Peyer's patch (tissue), 4 donors: ENCODE results near the gene LPIN1. TPM values are rescaled to one million over a fixed set of nuclear protein-coding genes. Genes with fewer than 3 reads are reported as not detected.

ENCODE experiments used
- DNase-seq, 3 donors: peaks; one replicate each; pipeline ENCODE4 v3.0.0-alpha.2; 2017 to 2019
- H3K27ac ChIP-seq, 4 donors: fragments of 200-600 bp; sonication (generic); one replicate each; pipeline ENCODE4 v1.5.1; 2016 to 2019
- H3K27me3 ChIP-seq, 2 donors: fragments of 200-600 bp; sonication (generic); one replicate each; pipeline ENCODE4 v1.5.1; 2019
- H3K36me3 ChIP-seq, 3 donors: fragments of 200-600 bp; sonication (generic); one replicate each; pipeline ENCODE4 v1.5.1; 2016 to 2019
- H3K4me1 ChIP-seq, 4 donors: fragments of 200-600 bp; sonication (generic); one replicate each; pipeline ENCODE4 v1.5.1; 2016 to 2019
- H3K4me3 ChIP-seq, 4 donors: fragments of 200-600 bp; sonication (generic); 1 replicate in 3 of 4; 2 replicates in 1 of 4; pipeline ENCODE4 v1.5.1; 2016 to 2019; ENCODE audit warnings: mild to moderate bottlenecking in 1 of 4
- H3K9me3 ChIP-seq, 4 donors: fragments of 200-600 bp; sonication (generic); one replicate each; pipeline ENCODE4 v1.5.1; 2016 to 2019; ENCODE audit warnings: mild to moderate bottlenecking in 1 of 4
- CTCF ChIP-seq, 6 experiments: fragments of 450-650 bp in 4 of 6; fragments of 200-600 bp in 2 of 6; sonication (generic) in 1 of 6; IDR thresholded peaks; one replicate each; pipeline ENCODE4 v1.5.1; 2017 to 2019; ENCODE audit warnings: antibody characterized with exemption in 6 of 6, mild to moderate bottlenecking in 3 of 6, moderate library complexity in 1 of 6
- POLR2A ChIP-seq, 2 donors: fragments of 450-650 bp; IDR thresholded peaks; one replicate each; pipeline ENCODE4 v1.5.1; 2017; ENCODE audit warnings: antibody characterized with exemption in 2 of 2, mild to moderate bottlenecking in 2 of 2, moderate library complexity in 2 of 2
- total RNA-seq, 4 donors: library from RNA; depleted of rRNA; stranded (reverse); fragments of >200 nt; gene quantifications; one replicate each; pipeline ENCODE4 v1.1.0, GENCODE V29; 2016

Gene LPIN1
- total RNA-seq, 4 donors from 2014 or later, result 28.7 to 69.3 (median 44.0) TPM

- Histone ChIP-seq H3K4me3 (no peak overlapping the region), H3K9me3 (no peaks in the 10 kb centered on the region), H3K36me3 (no peaks in the 10 kb centered on the region), H3K4me1 (peaks cover 0 to 4% (median 0%) of the 10 kb centered on the region in 4 donors), H3K27ac (no peak overlapping the region), H3K27me3 (no peaks in the 10 kb centered on the region)
- DNase-seq, result no peak
- TF ChIP-seq CTCF (IDR thresholded peaks at IDR 0.05), result no peak
- TF ChIP-seq POLR2A (IDR thresholded peaks at IDR 0.05), result no peak
Measured at GRCh38 chr2:11864724-11865123, 118.3 kb downstream of the LPIN1 start.

GRCh38 chr2:11865378-11865777 is 118.9 kb downstream of the LPIN1 start:
- no peaks in the 10 kb centered on the region for H3K36me3 ChIP-seq
- H3K4me1 ChIP-seq, result peaks cover 0 to 4% (median 0%) of the 10 kb centered on the region in 4 donors
- H3K27ac ChIP-seq, result no peak overlapping the region
- H3K4me3 ChIP-seq, result no peak overlapping the region
- TF ChIP-seq POLR2A (IDR thresholded peaks at IDR 0.05) (no peak), CTCF (IDR thresholded peaks at IDR 0.05) (no peak)
- H3K27me3 ChIP-seq, result no peaks in the 10 kb centered on the region
- H3K9me3 ChIP-seq, result no peaks in the 10 kb centered on the region
- DNase-seq, result no peak

GRCh38 chr2:11865805-11866204 is 119.4 kb downstream of the LPIN1 start:
- Histone ChIP-seq H3K27ac (no peak overlapping the region), H3K4me3 (no peak overlapping the region), H3K36me3 (no peaks in the 10 kb centered on the region), H3K4me1 (peaks cover 0 to 4% (median 0%) of the 10 kb centered on the region in 4 donors), H3K27me3 (no peaks in the 10 kb centered on the region), H3K9me3 (no peaks in the 10 kb centered on the region)
- no peak for DNase-seq
- TF ChIP-seq CTCF (IDR thresholded peaks at IDR 0.05), result no peak

GRCh38 chr2:11866358-11867335 is 120.2 kb downstream of the LPIN1 start:
- no peak overlapping the region for H3K27ac ChIP-seq
- H3K36me3 ChIP-seq, result no peaks in the 10 kb centered on the region
- no peaks in the 10 kb centered on the region for H3K27me3 ChIP-seq
- no peak for DNase-seq
- peaks cover 0 to 4% (median 0%) of the 10 kb centered on the region in 4 donors for H3K4me1 ChIP-seq
- TF ChIP-seq CTCF (IDR thresholded peaks at IDR 0.05) (no peak), POLR2A (IDR thresholded peaks at IDR 0.05) (no peak)
- H3K9me3 ChIP-seq, result no peaks in the 10 kb centered on the region
- no peak overlapping the region for H3K4me3 ChIP-seq

- TF ChIP-seq CTCF (IDR thresholded peaks at IDR 0.05), result no peak
- no peaks in the 10 kb centered on the region for H3K27me3 ChIP-seq
Measured at GRCh38 chr2:11867926-11868325, 121.5 kb downstream of the LPIN1 start.

More at GRCh38 chr2:11867926-11868325, 121.5 kb downstream of the LPIN1 start:
- Histone ChIP-seq H3K4me3 (no peak overlapping the region), H3K27ac (no peak overlapping the region), H3K4me1 (peaks cover 0 to 4% (median 2%) of the 10 kb centered on the region in 4 donors), H3K9me3 (no peaks in the 10 kb centered on the region), H3K36me3 (no peaks in the 10 kb centered on the region)
- no peak for DNase-seq
